AG08396 (cell line): Measurements from ENCODE around the gene OR6N1.

Source experiments
- DNase-seq: peaks from one replicate; pipeline ENCODE4 v3.0.0; 2012; ENCODE audit warnings: low spot score, mixed read lengths

OR6N1 gene

GRCh38 chr1:158771950-158772866, at the start of gene OR6N1:
Gene OR6N1, minus strand, starts transcription at chr1:158772195. Its CDS starts 5,513 bp downstream, at chr1:158766682.
- DNase-seq, result no peak

DNA sequence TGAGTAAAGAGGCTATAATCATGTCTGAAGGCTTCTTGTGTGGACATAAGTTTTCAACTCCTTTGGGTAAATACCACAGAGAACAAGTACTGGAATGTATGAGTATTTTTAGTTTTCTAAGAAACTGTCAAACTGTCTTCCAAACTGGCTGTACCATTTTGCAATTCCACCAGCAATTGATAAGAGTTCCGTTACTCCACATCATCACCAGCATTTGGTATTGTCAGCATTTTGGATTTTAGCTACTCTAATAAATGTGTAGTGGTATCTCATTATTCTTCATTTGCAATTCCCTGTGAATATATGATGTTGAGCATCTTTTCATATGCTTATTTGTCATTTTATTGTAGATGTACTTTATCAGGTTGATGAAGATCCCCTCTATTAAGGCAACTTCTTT, 49.7 kb upstream of the OR6N1 start:
- no peak for DNase-seq

GRCh38 chr1:158819461-158820443, 47.8 kb upstream of the OR6N1 start:
- no peak for DNase-seq

GRCh38 chr1:158818975-158819431, 47.0 kb upstream of the OR6N1 start:
- no peak for DNase-seq

DNA sequence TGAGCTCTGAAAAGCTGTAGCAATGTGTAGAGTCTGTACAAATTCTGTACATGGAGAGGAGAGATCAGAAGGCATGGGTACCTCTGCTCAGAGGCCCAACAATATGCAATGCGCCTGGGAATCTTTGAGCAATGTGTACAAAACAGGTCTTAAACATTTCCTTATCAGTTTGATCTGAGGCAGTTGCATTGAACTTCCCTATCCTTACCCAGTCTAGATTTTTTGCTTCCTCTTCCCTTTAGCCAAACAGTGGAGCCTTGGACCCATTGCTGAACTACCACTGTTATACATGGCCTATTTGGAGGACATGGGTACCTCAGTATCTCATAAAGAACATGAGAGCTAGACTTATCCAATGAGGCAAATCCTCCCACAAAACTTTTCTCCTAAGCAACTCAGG, 46.6 kb upstream of the OR6N1 start:
- DNase-seq, result no peak

GRCh38 chr1:158814970-158815369, 43.0 kb upstream of the OR6N1 start:
- no peak for DNase-seq

DNA sequence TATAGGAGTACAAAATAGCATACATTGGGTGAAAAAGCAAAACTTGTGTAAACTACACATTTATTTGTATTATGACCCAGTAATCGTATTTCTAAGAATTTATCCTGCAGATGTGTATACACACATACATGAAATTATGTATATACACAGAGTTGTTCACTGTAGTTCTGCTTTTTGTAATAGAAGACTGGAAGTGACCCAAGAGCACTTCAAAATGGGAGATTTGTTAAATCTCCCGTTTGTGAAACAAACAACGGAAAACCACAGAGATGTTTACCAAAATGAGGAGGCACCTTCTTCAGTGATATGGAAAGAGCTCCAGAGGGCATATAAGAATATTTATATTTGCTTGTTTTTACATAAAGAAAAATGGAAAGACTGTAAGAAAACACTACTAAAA, 41.2 kb upstream of the OR6N1 start:
- DNase-seq, result no peak

GRCh38 chr1:158812336-158812735, 40.3 kb upstream of the OR6N1 start:
- no peak for DNase-seq

GRCh38 chr1:158810311-158810710, 38.3 kb upstream of the OR6N1 start:
- DNase-seq, result no peak

- DNase-seq, result no peak
These were observed 37.9 kb upstream of the OR6N1 start for GRCh38 chr1:158809862-158810261.

DNA sequence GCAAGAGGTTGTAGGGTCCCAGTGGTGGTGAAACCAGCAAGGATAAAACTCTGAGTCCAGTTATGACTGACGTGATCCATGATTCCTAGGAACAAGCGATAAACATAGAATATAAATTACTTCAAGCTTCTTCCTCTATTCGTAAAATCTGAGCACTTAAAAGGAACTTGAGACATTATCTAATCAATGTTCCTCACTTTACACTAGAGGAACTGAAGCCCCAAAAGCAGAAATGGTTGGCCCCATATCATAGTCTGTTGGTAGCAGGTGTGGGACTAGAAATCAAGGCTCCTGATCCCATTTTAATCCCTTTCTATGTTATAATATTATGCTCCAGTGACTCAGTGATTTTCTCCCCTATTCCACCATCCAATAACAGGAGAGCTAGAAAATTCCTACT, 37.3 kb upstream of the OR6N1 start:
- DNase-seq, result no peak

GRCh38 chr1:158806916-158807536, 35.0 kb upstream of the OR6N1 start:
- no peak for DNase-seq

GRCh38 chr1:158803678-158804077, 31.7 kb upstream of the OR6N1 start:
- DNase-seq, result no peak

DNA sequence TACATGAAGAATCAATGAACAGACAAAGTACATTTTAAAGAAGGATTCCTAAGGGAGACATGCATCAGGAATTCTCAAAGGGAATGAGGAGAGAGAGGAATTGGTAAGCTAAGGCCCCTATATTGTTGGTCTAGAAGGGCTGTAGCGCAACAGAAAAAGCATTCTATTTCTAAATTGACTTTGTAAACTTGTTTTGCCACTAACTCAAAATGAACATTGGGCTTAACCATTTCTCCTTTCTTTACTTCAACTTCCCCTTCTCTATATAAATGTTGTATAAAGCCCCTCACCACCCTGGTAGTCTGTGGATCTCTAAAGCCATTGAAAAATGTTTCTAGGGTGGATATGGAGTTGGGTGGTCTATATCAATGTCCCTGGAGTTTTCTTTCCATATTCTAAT, 29.4 kb upstream of the OR6N1 start:
- no peak for DNase-seq

GRCh38 chr1:158800526-158800925, 28.5 kb upstream of the OR6N1 start:
- no peak for DNase-seq

DNA sequence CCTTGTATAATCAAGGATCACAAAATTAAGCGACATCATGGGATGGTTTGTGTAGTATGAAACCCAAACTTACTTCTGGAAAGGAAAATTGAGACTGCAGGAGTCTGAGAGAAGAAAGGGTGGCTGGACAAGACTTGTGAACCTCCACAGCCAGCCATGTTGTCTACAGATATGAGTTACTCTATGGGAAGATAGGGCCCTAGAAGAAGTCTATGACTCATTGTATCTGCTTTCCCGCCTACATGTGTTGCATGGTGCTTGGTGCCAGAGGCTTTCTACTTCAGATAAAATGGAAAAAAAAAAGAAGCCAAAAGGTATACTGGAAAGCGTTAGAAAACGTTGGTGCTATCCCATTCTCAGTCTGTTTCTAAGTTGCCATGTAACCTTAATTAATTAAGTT, 27.7 kb upstream of the OR6N1 start:
- DNase-seq, result no peak

- no peak for DNase-seq
These were observed 26.5 kb upstream of the OR6N1 start for GRCh38 chr1:158798531-158798930.

DNA sequence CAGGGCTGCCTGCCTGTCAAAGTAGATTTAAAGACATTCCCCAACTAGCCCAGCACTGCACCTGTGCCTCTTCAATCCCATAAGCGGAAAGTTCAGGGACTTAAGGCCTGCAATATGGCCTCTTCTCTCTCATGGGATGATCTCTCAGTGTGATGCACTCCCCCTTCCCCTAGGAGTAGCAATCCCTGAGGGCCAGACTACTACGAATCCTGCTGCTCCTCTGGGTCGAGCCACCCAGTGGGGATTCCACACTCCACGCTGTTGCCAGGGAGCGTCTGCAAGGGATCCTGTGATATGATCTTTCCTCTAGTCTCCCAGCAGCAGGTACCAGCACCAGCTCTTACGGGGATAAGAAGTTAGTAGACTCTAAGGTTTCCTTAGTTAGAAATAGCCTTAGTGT, 22.3 kb upstream of the OR6N1 start:
- DNase-seq, result no peak

DNA sequence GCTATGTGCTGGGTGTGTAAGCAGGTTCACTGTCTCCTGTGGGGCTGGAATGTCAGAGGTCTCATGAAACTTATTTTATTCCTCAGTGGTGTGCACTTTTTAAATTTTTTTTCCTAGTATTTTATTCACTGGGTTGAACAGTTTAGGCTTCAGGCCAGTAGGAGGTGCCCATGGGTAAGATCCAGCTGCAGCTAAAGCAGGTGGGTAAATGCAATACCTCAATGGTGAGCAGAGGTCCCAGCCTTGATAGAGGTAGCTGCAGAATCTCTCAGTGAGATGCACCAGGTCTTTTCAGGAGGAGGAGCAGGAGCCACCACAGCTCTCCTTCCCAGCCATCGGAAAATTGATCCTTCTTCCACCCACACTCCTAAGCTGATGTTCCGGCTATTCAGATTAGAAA, 21.6 kb upstream of the OR6N1 start:
- no peak for DNase-seq

GRCh38 chr1:158781104-158781503, 9.1 kb upstream of the OR6N1 start, which contains the start of gene OR6N2:
Gene OR6N2, minus strand, starts transcription at chr1:158781204. Its CDS starts 3,569 bp downstream, at chr1:158777635.
- no peak for DNase-seq

DNA sequence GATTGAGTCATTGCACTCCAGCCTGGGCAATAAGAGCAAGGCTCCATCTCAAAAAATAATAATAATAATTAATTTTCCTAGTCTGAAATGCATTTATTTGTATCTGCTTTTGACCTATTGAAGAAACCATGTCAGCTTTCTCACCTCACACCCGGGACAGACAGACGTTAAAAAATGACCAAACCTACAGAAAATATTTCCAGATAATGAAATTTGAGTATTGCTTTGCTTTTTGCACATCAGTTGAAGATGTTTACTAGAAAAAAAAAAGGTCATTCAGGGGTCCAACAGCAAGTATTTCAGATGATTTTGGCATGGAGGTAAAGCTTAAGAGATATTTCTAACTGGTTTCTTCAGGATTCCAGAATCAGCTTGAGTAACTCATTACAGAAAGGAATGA, 17.6 kb downstream of the OR6N1 start, which contains the start of gene OR6K6:
TSS of gene OR6K6 (plus strand) at position 301 of the 400 bp plus-strand sequence. CDS start 168 bp downstream, outside the sequence.
- no peak for DNase-seq

DNA sequence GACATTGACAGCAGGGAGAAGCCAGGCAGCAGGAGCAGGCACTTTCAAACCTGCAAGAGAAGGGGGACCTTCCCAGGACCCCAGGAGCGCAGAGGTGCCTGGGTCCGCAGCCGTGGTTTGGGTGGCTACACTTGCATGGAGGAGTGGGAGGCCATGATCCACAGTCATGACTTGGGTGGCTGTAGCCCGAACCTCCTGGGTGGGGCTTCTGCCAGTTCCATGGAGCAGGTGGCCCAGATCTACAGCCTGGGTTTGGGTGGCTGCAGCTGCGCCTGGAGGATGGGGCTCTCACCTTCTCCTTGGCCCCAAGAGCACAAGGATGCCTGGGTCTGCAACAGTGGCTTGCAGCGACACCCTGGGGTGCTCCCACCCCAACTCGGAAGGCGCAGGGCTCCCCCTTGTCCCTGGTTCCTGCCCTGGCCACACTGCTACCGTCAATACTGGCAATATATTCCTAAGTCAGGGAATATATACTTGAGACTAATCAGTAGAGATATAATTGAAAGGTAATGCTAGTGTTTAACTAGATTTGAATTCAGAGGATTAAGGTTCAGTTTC, 19.8 kb downstream of the OR6N1 start:
- DNase-seq, result no peak
